GM18519 (cell line): ENCODE data around the gene NOL8.

ENCODE experiments used
- ATAC-seq: cut with Tn5 transposase; IDR thresholded peaks from one replicate; pipeline ENCODE4 v1.9.1; 2021; ENCODE audit warnings: mild to moderate bottlenecking, moderate library complexity; ENCODE audit not compliant: unreplicated experiment, low FRiP score

Gene NOL8

GRCh38 chr9:92312887-92313623 is 12.1 kb downstream of the NOL8 start:
- no peak for ATAC-seq

- no peak for ATAC-seq
Measured at GRCh38 chr9:92310562-92310961, 14.6 kb downstream of the NOL8 start.

- no peak for ATAC-seq
Measured at GRCh38 chr9:92308893-92309292, 16.3 kb downstream of the NOL8 start.

- no peak for ATAC-seq
Measured at GRCh38 chr9:92300936-92301335, 24.2 kb downstream of the NOL8 start.

- ATAC-seq = no peak
Measured at GRCh38 chr9:92299116-92299515, 26.0 kb downstream of the NOL8 start.

GRCh38 chr9:92298036-92298435 is 27.1 kb downstream of the NOL8 start:
- ATAC-seq = no peak

- ATAC-seq = no peak
Measured at GRCh38 chr9:92297611-92298010, 27.5 kb downstream of the NOL8 start.

- ATAC-seq = no peak
Measured at GRCh38 chr9:92295827-92296258, 29.3 kb downstream of the NOL8 start.

GRCh38 chr9:92295240-92295790 is 29.8 kb downstream of the NOL8 start:
- no peak for ATAC-seq

GRCh38 chr9:92294297-92294676 is 30.9 kb downstream of the NOL8 start:
- ATAC-seq = no peak

GRCh38 chr9:92293452-92294296 is 31.5 kb downstream of the NOL8 start, which contains the start of gene IARS1:
TSS of gene IARS1 (minus strand) at chr9:92293697. CDS start at chr9:92289419, 4,278 bp downstream.
- peak; percentile 89 for ATAC-seq

- no peak for ATAC-seq
Measured at GRCh38 chr9:92293075-92293354, 32.1 kb downstream of the NOL8 start.

- no peak for ATAC-seq
Measured at GRCh38 chr9:92292338-92293074, 32.6 kb downstream of the NOL8 start.

- ATAC-seq = no peak
Measured at GRCh38 chr9:92291577-92291976, 33.6 kb downstream of the NOL8 start.

- no peak for ATAC-seq
Measured at GRCh38 chr9:92290785-92291429, 34.2 kb downstream of the NOL8 start.

- no peak for ATAC-seq
Measured at GRCh38 chr9:92289708-92290390, 35.3 kb downstream of the NOL8 start.

GRCh38 chr9:92279302-92279701 is 45.8 kb downstream of the NOL8 start:
- ATAC-seq = no peak

GRCh38 chr9:92278110-92278509 is 47.0 kb downstream of the NOL8 start:
- no peak for ATAC-seq

GRCh38 chr9:92276331-92277032 is 48.7 kb downstream of the NOL8 start:
- ATAC-seq = no peak
